Vagina (tissue), 2 donors: ENCODE measurements around the gene AIF1. TPM values are rescaled to one million over a fixed set of nuclear protein-coding genes. Genes with fewer than 3 reads are reported as not detected.

Experiments
- DNase-seq, 2 donors: peaks; one replicate each; pipeline ENCODE4 v3.0.0-alpha.2; 2017; ENCODE audit errors: extremely low spot score in 2 of 2
- H3K27ac ChIP-seq: fragments of 200-600 bp; sonication (generic); one replicate; pipeline ENCODE4 v1.5.1; 2019
- H3K27me3 ChIP-seq: fragments of 200-600 bp; sonication (generic); one replicate; pipeline ENCODE4 v1.5.1; 2019
- H3K36me3 ChIP-seq, 2 donors: fragments of 200-600 bp; sonication (generic); one replicate each; pipeline ENCODE4 v1.5.1; 2017 to 2019
- H3K4me1 ChIP-seq: fragments of 200-600 bp; sonication (generic); one replicate; pipeline ENCODE4 v1.5.1; 2019
- H3K4me3 ChIP-seq, 2 donors: fragments of 200-600 bp; sonication (generic); 1 replicate in 1 of 2; 2 replicates in 1 of 2; pipeline ENCODE4 v1.5.1; 2016 to 2019
- H3K9me3 ChIP-seq: fragments of 200-600 bp; sonication (generic); one replicate; pipeline ENCODE4 v1.5.1; 2019
- CTCF ChIP-seq, 3 experiments: fragments of 450-650 bp in 2 of 3; fragments of 200-600 bp in 1 of 3; sonication (generic) in 1 of 3; IDR thresholded peaks; one replicate each; pipeline ENCODE4 v1.5.1; 2017 to 2019; ENCODE audit warnings: antibody characterized with exemption in 3 of 3, mild to moderate bottlenecking in 2 of 3, moderate library complexity in 2 of 3
- POLR2A ChIP-seq, 2 donors: fragments of 450-650 bp; IDR thresholded peaks; one replicate each; pipeline ENCODE4 v1.6.1; 2017; ENCODE audit warnings: antibody characterized with exemption in 2 of 2, mild to moderate bottlenecking in 2 of 2, moderate library complexity in 2 of 2
- POLR2AphosphoS5 ChIP-seq, 2 donors: sonication (generic); formaldehyde crosslinking; IDR thresholded peaks; one replicate each; pipeline ENCODE4 v1.9.0; 2017; ENCODE audit warnings: antibody characterized with exemption in 2 of 2, mild to moderate bottlenecking in 2 of 2, low read depth in 1 of 2; ENCODE audit not compliant: insufficient read depth in 1 of 2
- intact Hi-C: fragments of 100-400 bp; cut with DNase I; formaldehyde crosslinking; loops from one replicate; pipeline ENCODE4 v1.15.1; 2023
- total RNA-seq: library from RNA; depleted of rRNA; stranded (reverse); fragments of >200 nt; gene quantifications from one replicate; pipeline ENCODE4 v1.2.3, GENCODE V29; 2016

AIF1 gene
- total RNA-seq, 1 donor from 2014 or later: 25.0 TPM

DNA sequence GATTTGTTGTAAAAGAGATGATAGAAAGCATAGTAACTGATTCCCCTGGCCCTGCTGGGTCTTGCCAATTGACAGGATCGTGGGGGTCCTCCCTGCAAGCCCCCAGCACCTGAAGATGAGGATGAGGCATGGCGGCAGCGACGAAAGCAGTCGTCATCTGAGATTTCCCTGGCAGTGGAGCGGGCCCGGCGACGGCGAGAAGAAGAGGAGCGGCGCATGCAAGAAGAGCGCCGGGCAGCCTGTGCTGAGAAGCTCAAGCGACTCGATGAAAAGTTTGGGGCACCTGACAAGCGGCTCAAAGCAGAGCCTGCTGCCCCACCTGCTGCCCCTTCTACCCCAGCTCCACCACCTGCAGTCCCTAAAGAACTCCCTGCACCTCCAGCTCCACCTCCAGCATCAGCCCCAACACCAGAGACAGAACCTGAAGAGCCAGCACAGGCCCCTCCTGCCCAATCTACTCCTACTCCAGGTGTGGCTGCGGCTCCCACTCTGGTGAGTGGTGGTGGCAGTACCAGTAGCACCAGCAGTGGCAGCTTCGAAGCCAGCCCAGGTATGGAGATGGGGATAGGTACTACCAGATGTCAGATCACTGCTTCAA, 12.8 kb downstream of the AIF1 start:
- Histone ChIP-seq H3K27ac (no peak overlapping the region), H3K9me3 (no peaks in the 10 kb centered on the region), H3K27me3 (no peaks in the 10 kb centered on the region), H3K4me1 (peaks cover 2% of the 10 kb centered on the region), H3K4me3 (no peak overlapping the region), H3K36me3 (peaks cover 0 to 94% of the 10 kb centered on the region in 2 donors)
- intact Hi-C loops: no loop called here
- TF ChIP-seq CTCF (IDR thresholded peaks at IDR 0.05): no peak
- TF ChIP-seq POLR2A (IDR thresholded peaks at IDR 0.05): no peak
- no peak for TF ChIP-seq POLR2AphosphoS5 (IDR thresholded peaks at IDR 0.05; ENCODE audit: insufficient read depth in 1 of 2, low read depth in 1 of 2)
- no peak for DNase-seq

- no peaks in the 10 kb centered on the region for H3K4me1 ChIP-seq
Observed at GRCh38 chr6:31629014-31629413, 14.0 kb downstream of the AIF1 start.

GRCh38 chr6:31630177-31630934, 15.3 kb downstream of the AIF1 start:
- intact Hi-C loops: no loop called here
- peaks cover 0 to 97% of the 10 kb centered on the region in 2 donors for H3K36me3 ChIP-seq
- TF ChIP-seq POLR2AphosphoS5 (IDR thresholded peaks at IDR 0.05; ENCODE audit: insufficient read depth in 1 of 2, low read depth in 1 of 2) (no peak), POLR2A (IDR thresholded peaks at IDR 0.05) (no peak), CTCF (IDR thresholded peaks at IDR 0.05) (no peak)

More at GRCh38 chr6:31629014-31629413, 14.0 kb downstream of the AIF1 start:
- TF ChIP-seq POLR2AphosphoS5 (IDR thresholded peaks at IDR 0.05; ENCODE audit: insufficient read depth in 1 of 2, low read depth in 1 of 2): no peak
- TF ChIP-seq POLR2A (IDR thresholded peaks at IDR 0.05): no peak
- no peak for TF ChIP-seq CTCF (IDR thresholded peaks at IDR 0.05)
- DNase-seq: no peak
- peaks cover 0 to 97% of the 10 kb centered on the region in 2 donors for H3K36me3 ChIP-seq
- no peaks in the 10 kb centered on the region for H3K9me3 ChIP-seq
- intact Hi-C loops: no loop called here
- no peak overlapping the region for H3K27ac ChIP-seq
- no peaks in the 10 kb centered on the region for H3K27me3 ChIP-seq
- no peak overlapping the region for H3K4me3 ChIP-seq

DNA sequence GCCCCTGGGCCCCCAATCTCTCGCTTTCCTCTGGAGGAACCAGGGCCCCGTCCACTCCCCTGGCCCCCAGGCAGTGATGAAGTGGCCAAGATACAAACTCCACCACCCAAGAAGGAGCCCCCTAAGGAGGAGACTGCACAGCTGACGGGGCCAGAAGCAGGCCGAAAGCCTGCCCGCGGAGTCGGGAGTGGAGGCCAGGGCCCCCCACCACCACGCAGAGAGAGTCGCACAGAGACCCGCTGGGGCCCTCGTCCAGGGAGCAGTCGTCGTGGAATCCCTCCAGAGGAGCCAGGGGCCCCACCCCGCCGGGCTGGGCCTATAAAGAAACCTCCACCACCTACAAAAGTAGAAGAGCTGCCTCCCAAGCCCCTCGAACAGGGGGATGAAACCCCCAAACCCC, 16.2 kb downstream of the AIF1 start:
- intact Hi-C loops: no loop called here

More at GRCh38 chr6:31630177-31630934, 15.3 kb downstream of the AIF1 start:
- DNase-seq: no peak
- Histone ChIP-seq H3K9me3 (no peaks in the 10 kb centered on the region), H3K27me3 (no peaks in the 10 kb centered on the region), H3K4me3 (no peak overlapping the region), H3K27ac (no peak overlapping the region), H3K4me1 (no peaks in the 10 kb centered on the region)

More for the DNA sequence above, 16.2 kb downstream of the AIF1 start:
- Histone ChIP-seq H3K27ac (no peak overlapping the region), H3K4me3 (no peak overlapping the region), H3K36me3 (peaks cover 0 to 97% of the 10 kb centered on the region in 2 donors), H3K4me1 (no peaks in the 10 kb centered on the region), H3K27me3 (no peaks in the 10 kb centered on the region), H3K9me3 (no peaks in the 10 kb centered on the region)
- DNase-seq: no peak
- TF ChIP-seq POLR2A (IDR thresholded peaks at IDR 0.05): no peak
- no peak for TF ChIP-seq POLR2AphosphoS5 (IDR thresholded peaks at IDR 0.05; ENCODE audit: insufficient read depth in 1 of 2, low read depth in 1 of 2)
- TF ChIP-seq CTCF (IDR thresholded peaks at IDR 0.05): no peak
